GM12878 (cell line): ENCODE results near the gene DUOXA2. TPM values are rescaled to one million over a fixed set of nuclear protein-coding genes. Genes with fewer than 3 reads are reported as not detected.

Experiments
- ATAC-seq: fragments of 200-7000 bp; cut with Tn5 transposase; 3 replicates; pipeline ENCODE4 v1.9.1; 2020; ENCODE audit warnings: mild to moderate bottlenecking, moderate library complexity
- BruUV-seq: library from RNA; stranded (reverse); fragments of 400-500 nt; replicated peaks from 2 replicates; lab custom pipeline; 2021; lab: Mats Ljungman, UMichigan
- CTCF ChIA-PET: fragments of 300-600 bp; sonication (Branson Sonifier 250); formaldehyde crosslinking; extraction: SDS; loops from one replicate; lab custom pipeline; 2021; ENCODE audit warnings: inconsistent platforms; lab: Yijun Ruan, JAX
- POLR2A ChIA-PET: fragments of 350-600 bp; formaldehyde crosslinking; extraction: SDS; loops from one replicate; lab custom pipeline; 2021; ENCODE audit warnings: inconsistent platforms; lab: Charles Lee
- RAD21 ChIA-PET: fragments of 300-600 bp; sonication (Branson Sonifier 250); formaldehyde crosslinking; loops from one replicate; lab custom pipeline; 2023; ENCODE audit warnings: antibody characterized with exemption; ENCODE audit not compliant: unreplicated experiment; lab: Charles Lee
- SMC1A ChIA-PET: fragments of 300-600 bp; sonication (Branson Sonifier 250); formaldehyde crosslinking; loops from one replicate; lab custom pipeline; 2023; ENCODE audit not compliant: unreplicated experiment, uncharacterized antibody; lab: Charles Lee
- DNase-seq: peaks from one replicate; pipeline ENCODE4 v3.0.0-alpha.2; 2011; ENCODE audit warnings: low read depth, low spot score
- FAIRE-seq: peaks from 3 replicates; lab custom pipeline; 2011; peaks lifted over from hg19 to GRCh38; lab: Jason Lieb, UNC
- H2AFZ ChIP-seq: 2 replicates; pipeline ENCODE4 v1.6.0; 2011; ENCODE audit warnings: low read depth, low read length, control low read depth; ENCODE audit not compliant: control insufficient read depth
- H3K27ac ChIP-seq: 2 replicates; pipeline ENCODE4 v1.5.1; 2011; ENCODE audit warnings: control low read depth; ENCODE audit not compliant: control insufficient read depth, insufficient read depth
- H3K27me3 ChIP-seq, 2 experiments: replicated peaks in 1 of 2; 2 replicates each; pipeline versions ENCODE4 v1.6.0 to v1.6.1; 2011; ENCODE audit warnings: low read length in 1 of 2; ENCODE audit not compliant: control insufficient read depth in 2 of 2, insufficient read depth in 2 of 2
- H3K36me3 ChIP-seq, 2 experiments: 2 replicates each; pipeline ENCODE4 v1.5.1; 2011; ENCODE audit warnings: low read length in 1 of 2; ENCODE audit not compliant: control insufficient read depth in 2 of 2, insufficient read depth in 2 of 2
- H3K4me1 ChIP-seq: 2 replicates; pipeline ENCODE4 v1.6.1; 2011; ENCODE audit warnings: mild to moderate bottlenecking, low read length, moderate library complexity, mixed read lengths; ENCODE audit not compliant: control insufficient read depth, insufficient read depth
- H3K4me2 ChIP-seq: 2 replicates; pipeline ENCODE4 v1.6.0; 2011; ENCODE audit warnings: control low read depth; ENCODE audit not compliant: control insufficient read depth, insufficient read depth
- H3K4me3 ChIP-seq: fragments of 200-600 bp; sonication (generic); 2 replicates; pipeline ENCODE4 v1.5.1; 2016
- H3K79me2 ChIP-seq: 2 replicates; pipeline ENCODE4 v1.6.0; 2011; ENCODE audit warnings: low read length; ENCODE audit not compliant: control insufficient read depth, insufficient read depth
- H3K9ac ChIP-seq: 2 replicates; pipeline ENCODE4 v1.8.0; 2011; ENCODE audit warnings: low read length, control low read depth, mixed read lengths; ENCODE audit not compliant: control insufficient read depth, insufficient read depth
- H3K9me3 ChIP-seq: replicated peaks from 3 replicates; pipeline ENCODE4 v1.5.1; 2011; ENCODE audit warnings: mild to moderate bottlenecking, low read length; ENCODE audit not compliant: control insufficient read depth, insufficient read depth
- H4K20me1 ChIP-seq: 2 replicates; pipeline ENCODE4 v1.6.0; 2011; ENCODE audit not compliant: control insufficient read depth, insufficient read depth
- IRF5 ChIP-seq: fragments of 450-650 bp; IDR thresholded peaks from 2 replicates; pipeline ENCODE4 v1.6.1; 2017; ENCODE audit warnings: borderline replicate concordance
- MYC ChIP-seq: IDR thresholded peaks from 2 replicates; pipeline ENCODE4 v1.6.1; 2011; ENCODE audit warnings: mild to moderate bottlenecking, low read length, moderate library complexity, inconsistent platforms; ENCODE audit not compliant: insufficient read depth, insufficient replicate concordance, insufficient read length, severe bottlenecking
- PBX3 ChIP-seq: IDR thresholded peaks from 2 replicates; pipeline ENCODE4 v1.6.1; 2011; ENCODE audit warnings: mild to moderate bottlenecking, low read depth, low read length, moderate library complexity; ENCODE audit not compliant: insufficient replicate concordance
- PRDM15 ChIP-seq: fragments of 450-650 bp; formaldehyde crosslinking; IDR thresholded peaks from 2 replicates; pipeline ENCODE4 v1.4.0; 2020; ENCODE audit warnings: mild to moderate bottlenecking, moderate library complexity
- RB1 ChIP-seq: fragments of 450-650 bp; formaldehyde crosslinking; IDR thresholded peaks from 2 replicates; pipeline ENCODE4 v1.6.1; 2017; ENCODE audit warnings: mild to moderate bottlenecking, borderline replicate concordance
- REST ChIP-seq: IDR thresholded peaks from 2 replicates; pipeline ENCODE4 v1.6.1; 2012; ENCODE audit warnings: mild to moderate bottlenecking, low read depth, low read length
- SKIL ChIP-seq: fragments of 450-650 bp; IDR thresholded peaks from 2 replicates; pipeline ENCODE4 v1.6.1; 2017; ENCODE audit warnings: mild to moderate bottlenecking, low read depth, inconsistent platforms; ENCODE audit not compliant: poor library complexity, severe bottlenecking
- WGBS: methylation state at CpG from one replicate; pipeline ENCODE4 v1.1.6; 2016; ENCODE audit warnings: low lambda C conversion rate; ENCODE audit not compliant: insufficient replicate concordance, insufficient coverage; ENCODE audit errors: missing lambda C conversion rate; 5-methylcytosine and 5-hydroxymethylcytosine counted together
- in situ Hi-C: fragments of 300-500 bp; cut with MboI; formaldehyde crosslinking; loops from 9 replicates; pipeline ENCODE4 v1.14.3; 2018; ENCODE audit warnings: mixed read lengths
- intact Hi-C: fragments of 100-400 bp; cut with micrococcal nuclease; formaldehyde crosslinking; loops from one replicate; pipeline ENCODE4 v1.14.2; 2022; ENCODE audit not compliant: unreplicated experiment
- polyA plus RNA-seq, 11 experiments: library from polyadenylated mRNA; depleted of rRNA in 4 of 11; unstranded in 6 of 11; stranded (reverse) in 5 of 11; fragments of >200 nt; fragmentation: Nextera tagmentation in 4 of 11; fragmentation: Illumina TruSeq in 1 of 11; extraction: Ambion mirVana in 4 of 11; extraction: Trizol in 1 of 11; gene quantifications; 1 replicate in 1 of 11; 2 replicates in 10 of 11; pipeline versions ENCODE4 v1.2.1 to v1.2.3, GENCODE V29; 2011 to 2016; ENCODE audit warnings: inconsistent platforms in 2 of 11, missing spikeins in 2 of 11, low read depth in 1 of 11
- total RNA-seq, 4 experiments: library from RNA; depleted of rRNA in 3 of 4; stranded (reverse); fragments of >200 nt in 3 of 4; fragmentation: Illumina TruSeq in 1 of 4; extraction: Trizol in 1 of 4; gene quantifications; 2 replicates each; pipeline versions ENCODE4 v1.2.1 to v1.2.3, GENCODE V29; 2013 to 2021

Gene DUOXA2
- total and polyA plus RNA-seq, 10 of the 15 experiments (the other 5 are each of a cell fraction or from before 2014, with no cell fraction given) = not detected

- no peak for TF ChIP-seq PBX3
- TF ChIP-seq MYC = no peak
Observed at GRCh38 chr15:45121706-45122417, 7.7 kb downstream of the DUOXA2 start (continued).

- H3K9ac ChIP-seq = no peak overlapping the region
- ATAC-seq = no peak
- no peak overlapping the region for H3K4me2 ChIP-seq
- peaks cover 0 to 2% of the 10 kb centered on the region in 2 experiments for H3K27me3 ChIP-seq
- no peak overlapping the region for H2AFZ ChIP-seq
- H4K20me1 ChIP-seq = no peaks in the 10 kb centered on the region
- H3K27ac ChIP-seq = no peak overlapping the region
- no peak for TF ChIP-seq IRF5
- no peak for TF ChIP-seq REST
- no peak for TF ChIP-seq SKIL
- TF ChIP-seq RB1 = no peak
- TF ChIP-seq PRDM15 (CRISPR knock-in tag) = no peak
- H3K4me1 ChIP-seq = no peaks in the 10 kb centered on the region
- no peak for FAIRE-seq
- H3K36me3 ChIP-seq = no peaks in the 10 kb centered on the region
- in situ Hi-C loops (no loop called here), intact Hi-C loops (loop anchor here (10.0 kb wide), 1 partner anchor 148 kb away; no protein-coding TSS in a partner anchor)
- H3K4me3 ChIP-seq = no peak overlapping the region
- H3K79me2 ChIP-seq = no peaks in the 10 kb centered on the region
- ChIA-PET SMC1A (interaction anchor here (0.6 kb wide), 1 partner anchor 10 kb away, joined by 3 read pairs; no protein-coding TSS in a partner anchor), POLR2A (no interaction called here), CTCF (interaction anchor here (1.2 to 5.0 kb wide), 6 partner anchors 13 to 335 kb away, joined by 3 to 21 read pairs (median 4); no protein-coding TSS in a partner anchor), RAD21 (no interaction called here)
- H3K9me3 ChIP-seq = no peaks in the 10 kb centered on the region
- DNase-seq = no peak
- WGBS = 56% methylated on average over 7 of the region's 7 CpGs
- no TSS peak for BruUV-seq
Observed at GRCh38 chr15:45122719-45123118, 8.6 kb downstream of the DUOXA2 start.
